Testis (tissue), 3 donors: ENCODE measurements around the gene CPLX4. TPM values are rescaled to one million over a fixed set of nuclear protein-coding genes. Genes with fewer than 3 reads are reported as not detected.

Experiments
- DNase-seq: peaks from one replicate; pipeline ENCODE4 v3.0.0-alpha.2; 2019
- H3K27ac ChIP-seq, 2 donors: fragments of 200-600 bp; sonication (generic); one replicate each; pipeline ENCODE4 v1.5.1; 2019
- H3K27me3 ChIP-seq: fragments of 200-600 bp; sonication (generic); one replicate; pipeline ENCODE4 v1.5.1; 2019
- H3K36me3 ChIP-seq: fragments of 200-600 bp; sonication (generic); one replicate; pipeline ENCODE4 v1.5.1; 2017; ENCODE audit warnings: low read depth; ENCODE audit errors: missing control alignments
- H3K4me1 ChIP-seq: fragments of 200-600 bp; sonication (generic); one replicate; pipeline ENCODE4 v1.5.1; 2019
- H3K4me3 ChIP-seq, 2 donors: fragments of 200-600 bp; sonication (generic); one replicate each; pipeline ENCODE4 v1.5.1; 2017 to 2019
- H3K9me3 ChIP-seq: fragments of 200-600 bp; sonication (generic); one replicate; pipeline ENCODE4 v1.5.1; 2017
- POLR2A ChIP-seq: fragments of 450-650 bp; IDR thresholded peaks from one replicate; pipeline ENCODE4 v1.6.1; 2017; ENCODE audit warnings: antibody characterized with exemption, mild to moderate bottlenecking, moderate library complexity
- WGBS, 2 donors: methylation state at CpG; one replicate each; pipeline ENCODE4 v1.1.5; 2018; 5-methylcytosine and 5-hydroxymethylcytosine counted together
- intact Hi-C: fragments of 100-400 bp; cut with DNase I; formaldehyde crosslinking; loops from one replicate; pipeline ENCODE4 v1.15.1; 2023; ENCODE audit warnings: low total_unique reads
- polyA plus RNA-seq: library from polyadenylated mRNA; stranded (reverse); fragments of 350-450 nt; fragmentation: Illumina TruSeq; extraction: RNeasy Lipid Tissue Mini Kit (QIAGEN cat#74804); gene quantifications from one replicate; pipeline ENCODE4 v1.2.3, GENCODE V29; 2014; ENCODE audit warnings: low read depth, low replicate concordance; ENCODE audit not compliant: insufficient read depth
- total RNA-seq, 2 donors: library from RNA; depleted of rRNA; stranded (reverse); fragments of >200 nt; gene quantifications; one replicate each; pipeline ENCODE4 v1.2.3, GENCODE V29; 2016
- TF ChIP-seq, protein P1 (sequence below), 3 experiments: fragments of 450-650 bp in 2 of 3; fragments of 200-600 bp in 1 of 3; sonication (generic) in 1 of 3; IDR thresholded peaks; one replicate each; pipeline ENCODE4 v1.5.1; 2016 to 2019; ENCODE audit warnings: antibody characterized with exemption in 3 of 3, mild to moderate bottlenecking in 2 of 3, moderate library complexity in 1 of 3

CPLX4 gene
- total and polyA plus RNA-seq, 3 donors from 2014 or later, result 0.26 to 0.55 (median 0.31) TPM

DNA sequence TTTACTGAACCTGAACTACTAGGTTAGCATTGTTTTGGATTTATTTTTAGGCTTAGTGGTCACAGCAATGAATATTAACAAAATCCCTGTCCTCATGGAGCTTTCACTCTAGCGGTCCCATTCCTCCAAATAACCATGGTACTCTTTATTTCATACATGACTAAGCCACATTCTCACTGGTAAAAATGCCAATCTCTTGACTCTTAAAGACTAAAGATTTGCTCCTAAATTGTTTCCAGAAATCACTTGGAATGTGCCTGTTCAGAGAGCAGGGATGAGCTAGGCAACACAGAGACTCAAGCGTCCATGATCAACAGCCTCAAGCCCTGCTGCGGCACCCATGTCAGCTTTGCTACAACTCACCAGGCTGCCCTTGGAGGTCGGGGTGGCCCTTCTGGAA lies 27.1 kb upstream of the CPLX4 start:
- H3K4me1 ChIP-seq, result no peaks in the 10 kb centered on the region
- intact Hi-C loops, result no loop called here
- WGBS, 2 donors, result 97 to 99% methylated on average over 4 of the region's 4 CpGs
- H3K27ac ChIP-seq, result no peak overlapping the region
- no peaks in the 10 kb centered on the region for H3K27me3 ChIP-seq
- no peaks in the 10 kb centered on the region for H3K36me3 ChIP-seq
- H3K4me3 ChIP-seq, result no peak overlapping the region
- no peaks in the 10 kb centered on the region for H3K9me3 ChIP-seq
- DNase-seq, result no peak
- TF ChIP-seq, protein P1, sequence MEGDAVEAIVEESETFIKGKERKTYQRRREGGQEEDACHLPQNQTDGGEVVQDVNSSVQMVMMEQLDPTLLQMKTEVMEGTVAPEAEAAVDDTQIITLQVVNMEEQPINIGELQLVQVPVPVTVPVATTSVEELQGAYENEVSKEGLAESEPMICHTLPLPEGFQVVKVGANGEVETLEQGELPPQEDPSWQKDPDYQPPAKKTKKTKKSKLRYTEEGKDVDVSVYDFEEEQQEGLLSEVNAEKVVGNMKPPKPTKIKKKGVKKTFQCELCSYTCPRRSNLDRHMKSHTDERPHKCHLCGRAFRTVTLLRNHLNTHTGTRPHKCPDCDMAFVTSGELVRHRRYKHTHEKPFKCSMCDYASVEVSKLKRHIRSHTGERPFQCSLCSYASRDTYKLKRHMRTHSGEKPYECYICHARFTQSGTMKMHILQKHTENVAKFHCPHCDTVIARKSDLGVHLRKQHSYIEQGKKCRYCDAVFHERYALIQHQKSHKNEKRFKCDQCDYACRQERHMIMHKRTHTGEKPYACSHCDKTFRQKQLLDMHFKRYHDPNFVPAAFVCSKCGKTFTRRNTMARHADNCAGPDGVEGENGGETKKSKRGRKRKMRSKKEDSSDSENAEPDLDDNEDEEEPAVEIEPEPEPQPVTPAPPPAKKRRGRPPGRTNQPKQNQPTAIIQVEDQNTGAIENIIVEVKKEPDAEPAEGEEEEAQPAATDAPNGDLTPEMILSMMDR (IDR thresholded peaks at IDR 0.05), result no peak
- no peak for TF ChIP-seq POLR2A

DNA sequence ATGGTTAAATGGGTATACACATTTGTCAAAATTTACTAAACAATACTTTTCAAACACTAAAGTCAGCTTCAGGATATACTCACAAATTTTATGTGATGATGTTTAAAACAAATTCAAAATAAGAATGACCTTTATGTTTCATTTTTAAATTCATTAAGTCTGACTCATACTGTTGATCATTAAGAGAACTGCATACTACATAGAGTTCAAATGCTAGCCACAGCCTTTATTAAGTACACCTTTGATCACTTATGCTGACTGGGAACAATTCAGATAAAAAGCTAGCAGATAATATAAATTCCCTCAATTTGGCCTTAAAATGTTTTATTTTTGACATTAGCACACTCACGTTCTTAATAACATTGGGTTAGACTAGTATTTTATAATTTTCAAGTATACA lies 26.5 kb upstream of the CPLX4 start:
- Histone ChIP-seq H3K27ac (no peak overlapping the region), H3K36me3 (no peaks in the 10 kb centered on the region), H3K9me3 (no peaks in the 10 kb centered on the region), H3K4me1 (no peaks in the 10 kb centered on the region), H3K4me3 (no peak overlapping the region), H3K27me3 (no peaks in the 10 kb centered on the region)
- DNase-seq, result no peak
- intact Hi-C loops, result no loop called here
- TF ChIP-seq POLR2A, result no peak
- TF ChIP-seq, protein P1 (IDR thresholded peaks at IDR 0.05), result no peak
- 0 to 45% methylated on average over 1 of the region's 1 CpG for WGBS, 2 donors

GRCh38 chr18:59343926-59344325 lies 25.5 kb upstream of the CPLX4 start:
- H3K4me1 ChIP-seq, result no peaks in the 10 kb centered on the region
- TF ChIP-seq POLR2A, result no peak
- TF ChIP-seq, protein P1 (IDR thresholded peaks at IDR 0.05), result no peak
- no peaks in the 10 kb centered on the region for H3K27me3 ChIP-seq
- no peak overlapping the region for H3K27ac ChIP-seq
- intact Hi-C loops, result no loop called here
- H3K4me3 ChIP-seq, result no peak overlapping the region
- 86 to 99% methylated on average over 2 of the region's 2 CpGs for WGBS, 2 donors
- DNase-seq, result no peak
- no peaks in the 10 kb centered on the region for H3K9me3 ChIP-seq
- H3K36me3 ChIP-seq, result no peaks in the 10 kb centered on the region

GRCh38 chr18:59340817-59341216 lies 22.4 kb upstream of the CPLX4 start:
- H3K36me3 ChIP-seq, result no peaks in the 10 kb centered on the region
- intact Hi-C loops, result no loop called here
- no peaks in the 10 kb centered on the region for H3K27me3 ChIP-seq
- no peaks in the 10 kb centered on the region for H3K9me3 ChIP-seq
- TF ChIP-seq, protein P1 (IDR thresholded peaks at IDR 0.05), result no peak
- no peak for TF ChIP-seq POLR2A
- H3K4me3 ChIP-seq, result no peak overlapping the region
- no peak overlapping the region for H3K27ac ChIP-seq
- no peak for DNase-seq
- H3K4me1 ChIP-seq, result no peaks in the 10 kb centered on the region

DNA sequence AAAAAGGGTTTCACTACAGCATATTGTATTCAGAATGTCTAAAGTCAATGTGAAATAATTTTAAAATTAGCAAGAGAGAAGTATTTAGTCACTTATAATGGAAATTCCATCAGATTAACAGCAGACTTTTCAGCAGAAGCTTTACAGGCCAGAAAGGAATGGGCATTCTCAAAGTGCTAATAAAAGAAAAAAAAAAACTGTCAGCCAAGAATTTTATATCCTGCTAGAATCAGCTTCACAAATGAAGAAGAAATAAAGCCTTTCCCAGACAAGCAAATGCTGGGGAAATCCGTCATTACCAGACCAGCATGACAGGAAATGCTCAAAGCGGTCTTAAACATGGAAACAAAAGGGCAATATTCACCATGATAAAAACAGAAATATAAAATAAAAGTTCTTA lies 21.9 kb upstream of the CPLX4 start:
- intact Hi-C loops, result no loop called here
- H3K4me1 ChIP-seq, result no peaks in the 10 kb centered on the region
- no peaks in the 10 kb centered on the region for H3K9me3 ChIP-seq
- H3K4me3 ChIP-seq, result no peak overlapping the region
- no peak overlapping the region for H3K27ac ChIP-seq
- no peak for DNase-seq
- no peaks in the 10 kb centered on the region for H3K36me3 ChIP-seq
- WGBS, 2 donors, result 97 to 99% methylated on average over 2 of the region's 2 CpGs
- no peaks in the 10 kb centered on the region for H3K27me3 ChIP-seq
- TF ChIP-seq POLR2A, result no peak
